ENCODE results near the gene TNFRSF25. TPM values are rescaled to one million over a fixed set of nuclear protein-coding genes. Genes with fewer than 3 reads are reported as not detected.

The TNFRSF25 gene
- total and polyA plus RNA-seq, 2 of the 8 experiments (the other 6 are each of a cell fraction or from before 2014, with no cell fraction given), result 10.7 to 19.5 TPM

GRCh38 chr1:6509220-6509918, 43.4 kb upstream of the TNFRSF25 start:
- Histone ChIP-seq H2BK15ac (ENCODE audit: low read length) (peak overlapping the region; percentile 29; the same call in 1 of the 2 replicates), H3K4ac (replicated peaks; ENCODE audit: insufficient read length, low read depth, low read length) (no peak overlapping the region), H3K79me2 (ENCODE audit: control insufficient read depth in 1 of 2, insufficient read depth in 2 of 2, low read length in 2 of 2) (no peaks in the 10 kb centered on the region), H3K27ac (ENCODE audit: low read depth, low read length) (no peak overlapping the region), H3K23ac (ENCODE audit: insufficient read length) (no peak overlapping the region), H3K9me3 (ENCODE audit: insufficient read depth in 2 of 2, low read depth in 1 of 2, low read length in 1 of 2) (no peaks in the 10 kb centered on the region), H3K36me3 (ENCODE audit: control insufficient read depth in 2 of 4, insufficient read depth in 4 of 4, low read length in 3 of 4) (no peaks in the 10 kb centered on the region), H3K27me3 (replicated peaks in 1 of 4; ENCODE audit: control insufficient read depth in 3 of 4, extremely low read depth in 1 of 4, insufficient read depth in 3 of 4, low read length in 3 of 4) (no peaks in the 10 kb centered on the region), H3K4me1 (replicated peaks in 1 of 4; ENCODE audit: control insufficient read depth in 3 of 4, insufficient read depth in 4 of 4, low read length in 3 of 4) (no peaks in the 10 kb centered on the region; a peak in 3 of 7 replicates), H3K79me1 (ENCODE audit: low read depth, low read length) (no peaks in the 10 kb centered on the region; the same call in 1 of the 2 replicates), H3K23me2 (ENCODE audit: low read depth, low read length) (no peaks in the 10 kb centered on the region), H2BK5ac (ENCODE audit: low read depth, low read length) (no peak overlapping the region), H4K8ac (ENCODE audit: extremely low read depth, insufficient read depth, low read length) (peak overlapping the region; percentile 25; the same call in 1 of the 2 replicates), H2BK120ac (replicated peaks; ENCODE audit: low read depth, low read length) (no peak overlapping the region), H2AFZ (ENCODE audit: low read length) (no peak overlapping the region), H3K9ac (replicated peaks in 1 of 4; ENCODE audit: extremely low read depth in 1 of 4, low read depth in 3 of 4, low read length in 3 of 4) (no peak overlapping the region), H2BK12ac (ENCODE audit: low read depth, low read length) (0 out of 2 replicates have a peak overlapping the region, but pooled peaks have one; percentile 17), H3K4me2 (ENCODE audit: insufficient read depth in 1 of 2, low read depth in 2 of 2, low read length in 2 of 2) (no peak overlapping the region), H4K5ac (ENCODE audit: insufficient read length, low read depth, low read length) (no peak overlapping the region), H3K14ac (ENCODE audit: insufficient read length) (no peak overlapping the region), H4K91ac (replicated peaks; ENCODE audit: insufficient read length, low read length) (no peak overlapping the region), H3K4me3 (ENCODE audit: extremely low read depth in 1 of 4, insufficient read depth in 2 of 4, low read depth in 3 of 4, low read length in 4 of 4) (no peak overlapping the region), H3K56ac (replicated peaks; ENCODE audit: insufficient read length, low read depth, low read length) (no peak overlapping the region), H2BK20ac (ENCODE audit: low read length) (no peak overlapping the region), H4K20me1 (replicated peaks in 1 of 2; ENCODE audit: control insufficient read depth in 1 of 2, insufficient read depth in 2 of 2, low read length in 2 of 2) (no peaks in the 10 kb centered on the region), H3K18ac (ENCODE audit: extremely low read depth, low read length) (no peak overlapping the region; the same call in 1 of the 2 replicates), H2AK5ac (ENCODE audit: low read depth, low read length) (no peak overlapping the region)
- ChIA-PET CTCF (ENCODE audit: partially characterized antibody) (interaction anchor here (0.9 to 1.3 kb wide), 6 partner anchors 10 to 89 kb away, joined by 3 to 5 read pairs (median 3); no protein-coding TSS in a partner anchor), POLR2A (ENCODE audit: partially characterized antibody) (interaction anchor here (0.9 to 2.8 kb wide), 3 partner anchors 9 to 37 kb away, joined by 3 to 9 read pairs (median 3); no protein-coding TSS in a partner anchor)
- DNase-seq (ENCODE audit: low read depth in 1 of 2, low spot score in 2 of 2) (no peak), FAIRE-seq (no peak)
- WGBS, 2 experiments (ENCODE audit: extremely low coverage in 1 of 2, insufficient coverage in 1 of 2, insufficient read length in 1 of 2, insufficient replicate concordance in 2 of 2, low coverage in 1 of 2, low lambda C conversion rate in 2 of 2, missing lambda C conversion rate in 1 of 2), result 83% methylated on average over 20 of the region's 20 CpGs; no CpG with 5 or more reads in 1 of the 2 experiments
- no peak for TF ChIP-seq TEAD4 (IDR thresholded peaks at IDR 0.05; ENCODE audit: low read depth, low read length)
- TF ChIP-seq FOSL1 (IDR thresholded peaks at IDR 0.05; ENCODE audit: insufficient read depth, low read depth, low read length), result no peak
- no peak for TF ChIP-seq SP4 (IDR thresholded peaks at IDR 0.05; ENCODE audit: low read length)
- no peak for TF ChIP-seq POLR2AphosphoS5 (IDR thresholded peaks at IDR 0.05; ENCODE audit: low read depth, low read length)
- TF ChIP-seq PHF8 (conservative IDR thresholded peaks at IDR 0.05; ENCODE audit: low read depth, low read length), result no peak
- no peak for TF ChIP-seq SIN3A (conservative IDR thresholded peaks at IDR 0.05 in 1 of 2, IDR thresholded peaks at IDR 0.05 in 1 of 2; ENCODE audit: low read depth in 1 of 2, low read length in 2 of 2)
- no peak for TF ChIP-seq HDAC2 (IDR thresholded peaks at IDR 0.05; ENCODE audit: borderline replicate concordance in 1 of 2, low read depth in 2 of 2, low read length in 2 of 2)

All from H1 (cell line).